Fibroblast of skin of left quadriceps (primary cell): ENCODE results near the gene OR2L8.

Experiments used
- DNase-seq, 2 experiments: peaks; one replicate each; pipeline ENCODE4 v3.0.0-alpha.2; 2013; ENCODE audit warnings: low read depth in 2 of 2

Gene OR2L8

GRCh38 chr1:247966532-247967204 is 18.0 kb downstream of the OR2L8 start:
- no peak for DNase-seq

DNA sequence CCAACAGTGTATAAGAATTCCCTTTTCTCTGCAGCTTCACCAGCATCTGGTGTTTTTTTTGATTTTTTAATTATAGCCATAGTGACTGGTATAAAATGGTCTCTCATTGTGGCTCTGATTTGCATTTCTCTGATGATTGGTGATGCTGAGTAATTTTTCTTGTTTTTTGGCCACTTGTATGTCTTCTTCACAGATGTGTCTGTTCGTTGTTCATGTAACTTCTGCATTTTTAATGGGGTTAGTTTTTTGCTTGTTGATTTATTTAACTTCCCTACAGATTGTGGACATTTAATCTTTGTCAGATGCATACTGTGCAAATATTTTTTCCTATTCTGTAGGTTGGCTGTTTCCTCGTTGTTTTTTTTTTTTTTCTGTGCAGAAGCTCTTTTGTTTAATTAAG is 44.3 kb downstream of the OR2L8 start:
- DNase-seq: no peak

DNA sequence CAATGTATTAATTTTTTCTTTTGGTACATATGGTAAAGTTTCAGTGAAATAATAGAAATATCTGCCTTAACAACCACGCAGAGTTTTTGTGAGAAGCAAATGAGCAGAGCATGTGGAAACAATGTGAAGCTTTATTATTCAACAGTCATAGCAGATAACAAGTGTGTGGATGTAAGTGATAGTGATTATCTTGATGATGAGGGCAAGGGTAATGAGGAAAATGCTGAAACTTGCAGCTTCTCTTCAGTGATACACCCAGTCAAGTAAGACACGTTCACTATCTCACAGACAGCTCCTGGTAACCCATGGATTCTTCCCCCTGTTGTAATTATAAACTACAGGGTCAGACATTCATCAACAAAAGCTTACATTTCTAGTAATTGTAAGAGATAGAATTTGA is 50.2 kb downstream of the OR2L8 start:
- no peak for DNase-seq
